22Rv1 (cell line): ENCODE data around the gene SOX9.
"Not testable (repeated sequence)": the region's sequence is repeated elsewhere in the genome, so short reads cannot be mapped to it uniquely, and the experiment has no call there.

Experiments used
- CTCF ChIP-seq: fragments of 450-650 bp; IDR thresholded peaks from 2 replicates; pipeline ENCODE4 v1.5.1; 2017; ENCODE audit warnings: mild to moderate bottlenecking
- ZFX ChIP-seq: fragments of 450-650 bp; IDR thresholded peaks from 2 replicates; pipeline ENCODE4 v1.6.1; 2017; ENCODE audit warnings: antibody characterized with exemption, borderline replicate concordance

DNA sequence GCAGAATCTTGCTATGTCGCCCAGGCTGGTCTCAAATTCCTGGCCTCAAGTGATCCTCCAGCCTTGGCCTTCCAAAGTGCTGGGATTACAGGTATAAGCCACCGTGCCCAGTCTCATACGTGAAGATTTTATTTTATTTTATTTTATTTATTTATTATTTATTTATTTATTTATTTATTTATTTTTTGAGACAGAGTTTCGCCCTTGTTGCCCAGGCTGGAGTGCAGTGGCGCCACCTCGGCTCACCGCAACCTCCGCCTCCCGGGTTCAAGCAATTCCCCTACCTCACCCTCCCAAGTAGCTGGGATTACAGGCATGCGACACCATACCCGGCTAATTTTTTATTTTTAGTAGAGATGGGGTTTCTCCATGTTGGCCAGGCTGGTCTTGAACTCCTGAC is 21.3 kb downstream of the SOX9 start:
- TF ChIP-seq CTCF, ZFX: not testable (repeated sequence)
